ENCODE results near the gene CRACDL.
"Not testable (repeated sequence)": the region's sequence is repeated elsewhere in the genome, so short reads cannot be mapped to it uniquely, and the experiment has no call there.

The CRACDL gene

GRCh38 chr2:98907966-98908905, 27.8 kb downstream of the CRACDL start:
- DNase-seq (ENCODE audit: low read depth in 2 of 2) = no peak

- DNase-seq (ENCODE audit: low read depth in 2 of 2) = no peak
These were observed 28.6 kb downstream of the CRACDL start for GRCh38 chr2:98907385-98907784.

GRCh38 chr2:98903767-98904485, 32.1 kb downstream of the CRACDL start:
- no peak for DNase-seq (ENCODE audit: low read depth in 2 of 2)

- DNase-seq (ENCODE audit: low read depth in 2 of 2) = no peak
These were observed 33.0 kb downstream of the CRACDL start for GRCh38 chr2:98903064-98903355.

- DNase-seq (ENCODE audit: low read depth in 2 of 2) = no peak
These were observed 33.6 kb downstream of the CRACDL start for GRCh38 chr2:98902209-98903063.

- no peak for DNase-seq (ENCODE audit: low read depth in 2 of 2)
These were observed 34.3 kb downstream of the CRACDL start for GRCh38 chr2:98901702-98902101.

- no peak for DNase-seq (ENCODE audit: low read depth in 2 of 2)
These were observed 34.7 kb downstream of the CRACDL start for GRCh38 chr2:98901291-98901690.

GRCh38 chr2:98900721-98901120, 35.3 kb downstream of the CRACDL start:
- no peak for DNase-seq (ENCODE audit: low read depth in 2 of 2)

- not testable (repeated sequence) for DNase-seq (ENCODE audit: low read depth in 2 of 2)
These were observed 36.3 kb downstream of the CRACDL start for GRCh38 chr2:98899703-98900078.

- no peak for DNase-seq (ENCODE audit: low read depth in 2 of 2)
These were observed 36.9 kb downstream of the CRACDL start for GRCh38 chr2:98899041-98899702.

GRCh38 chr2:98898423-98898841, 37.6 kb downstream of the CRACDL start:
- DNase-seq (ENCODE audit: low read depth in 2 of 2) = no peak

- DNase-seq (ENCODE audit: low read depth in 2 of 2) = no peak
These were observed 38.3 kb downstream of the CRACDL start for GRCh38 chr2:98897746-98898145.

GRCh38 chr2:98896944-98897343, 39.1 kb downstream of the CRACDL start:
- no peak for DNase-seq (ENCODE audit: low read depth in 2 of 2)

GRCh38 chr2:98896416-98896815, 39.6 kb downstream of the CRACDL start:
- DNase-seq (ENCODE audit: low read depth in 2 of 2) = no peak

GRCh38 chr2:98895901-98896300, 40.1 kb downstream of the CRACDL start:
- DNase-seq (ENCODE audit: low read depth in 2 of 2) = no peak

GRCh38 chr2:98895221-98895620, 40.8 kb downstream of the CRACDL start:
- no peak for DNase-seq (ENCODE audit: low read depth in 2 of 2)

GRCh38 chr2:98894331-98895000, 41.6 kb downstream of the CRACDL start:
- no peak for DNase-seq (ENCODE audit: low read depth in 2 of 2)

GRCh38 chr2:98893911-98894321, 42.1 kb downstream of the CRACDL start:
- no peak for DNase-seq (ENCODE audit: low read depth in 2 of 2)

GRCh38 chr2:98892871-98893270, 43.2 kb downstream of the CRACDL start:
- no peak for DNase-seq (ENCODE audit: low read depth in 2 of 2)

GRCh38 chr2:98891591-98891990, 44.4 kb downstream of the CRACDL start:
- no peak for DNase-seq (ENCODE audit: low read depth in 2 of 2)

GRCh38 chr2:98886066-98886554, 49.9 kb downstream of the CRACDL start:
- no peak for DNase-seq (ENCODE audit: low read depth in 2 of 2)
